Kidney (tissue), 14 donors: ENCODE measurements around the gene HCRTR1. TPM values are rescaled to one million over a fixed set of nuclear protein-coding genes. Genes with fewer than 3 reads are reported as not detected.

ENCODE experiments used
- DNase-seq, 5 donors: peaks; one replicate each; pipeline ENCODE4 v3.0.0-alpha.2; 2013 to 2020
- FAIRE-seq: peaks from 2 replicates; lab custom pipeline; 2012; peaks lifted over from hg19 to GRCh38; lab: Jason Lieb, UNC
- H3K27ac ChIP-seq, 2 donors: one replicate each; pipeline ENCODE4 v1.7.0; 2013; ENCODE audit warnings: low read depth in 2 of 2, low read length in 2 of 2, inconsistent platforms in 1 of 2
- H3K27me3 ChIP-seq: one replicate; pipeline ENCODE4 v1.7.1; 2013; ENCODE audit warnings: low read length, inconsistent platforms; ENCODE audit not compliant: control insufficient read depth, insufficient read depth
- H3K36me3 ChIP-seq, 3 donors: one replicate each; pipeline versions ENCODE4 v1.7.0 to v1.7.1; 2013; ENCODE audit warnings: low read length in 3 of 3, control low read depth in 1 of 3, inconsistent platforms in 1 of 3; ENCODE audit not compliant: insufficient read depth in 3 of 3, control insufficient read depth in 2 of 3
- H3K4me1 ChIP-seq, 3 donors: one replicate each; pipeline versions ENCODE4 v1.7.0 to v1.7.1; 2013; ENCODE audit warnings: low read length in 3 of 3, inconsistent platforms in 1 of 3, low read depth in 1 of 3; ENCODE audit not compliant: control insufficient read depth in 2 of 3, insufficient read depth in 2 of 3
- H3K4me3 ChIP-seq, 3 donors: one replicate each; pipeline versions ENCODE4 v1.7.0 to v1.8.1; 2013; ENCODE audit warnings: low read length in 3 of 3, control low read depth in 1 of 3, inconsistent platforms in 1 of 3
- H3K9ac ChIP-seq, 3 donors: one replicate each; pipeline versions ENCODE4 v1.7.0 to v1.7.1; 2013; ENCODE audit warnings: low read length in 3 of 3, control low read depth in 1 of 3, inconsistent platforms in 1 of 3
- H3K9me3 ChIP-seq, 3 donors: one replicate each; pipeline versions ENCODE4 v1.7.0 to v1.7.1; 2013; ENCODE audit warnings: low read length in 3 of 3, control low read depth in 1 of 3, inconsistent platforms in 1 of 3; ENCODE audit not compliant: control insufficient read depth in 2 of 3, insufficient read depth in 1 of 3
- intact Hi-C: fragments of 100-400 bp; cut with DNase I; formaldehyde crosslinking; loops from one replicate; pipeline ENCODE4 v1.11.1; 2022
- polyA plus RNA-seq: library from polyadenylated mRNA; stranded (reverse); fragments of 350-450 nt; fragmentation: Illumina TruSeq; extraction: RNeasy Lipid Tissue Mini Kit (QIAGEN cat#74804); gene quantifications from one replicate; pipeline ENCODE4 v1.2.3, GENCODE V29; 2014; ENCODE audit warnings: low read depth, low replicate concordance; ENCODE audit not compliant: insufficient read depth
- total RNA-seq: library from RNA; stranded (reverse); fragmentation: NEBNext Ultra II Directional; extraction: Animal tissue kit (Norgen Biotek cat#: 25700); gene quantifications from one replicate; pipeline ENCODE4 v1.2.1, GENCODE V29; 2021
- TF ChIP-seq, protein P1 (sequence below): IDR thresholded peaks from 3 replicates; pipeline ENCODE4 v1.5.1; 2012; ENCODE audit warnings: mild to moderate bottlenecking, moderate library complexity, borderline replicate concordance; ENCODE audit not compliant: insufficient read depth; ENCODE audit errors: extremely low read depth
- donor health status: control.
- donor health status: control.
- donor health status: control.
- donor health status: control.
- donor health status: control.
- donor health status: DM: yes; HTN: yes; CAD: no.
- donor health status: Normal renal cell carcinoma (clear cell type).

The HCRTR1 gene
- total and polyA plus RNA-seq, 2 donors from 2014 or later = 0.35 TPM; not detected in 1

DNA sequence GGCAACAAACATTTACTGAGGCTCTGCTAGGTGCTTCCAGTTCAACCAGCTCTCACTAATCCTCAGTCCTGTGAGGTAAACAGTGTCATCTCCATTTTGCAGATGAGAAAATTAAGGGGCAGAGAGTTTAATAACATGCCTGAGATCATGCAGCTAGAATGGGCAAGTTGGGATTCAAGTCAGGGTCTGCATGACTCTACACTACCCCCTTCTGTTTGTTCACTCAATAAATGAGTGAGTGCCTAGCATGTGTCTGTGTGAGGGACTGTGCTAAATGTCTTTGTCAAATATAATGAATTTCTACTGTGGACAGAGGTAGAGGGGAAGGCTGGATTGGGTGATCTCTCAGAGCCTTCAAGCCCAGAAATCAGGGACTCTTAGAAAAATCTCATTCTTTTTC is 22.7 kb downstream of the HCRTR1 start:
- TF ChIP-seq, protein P1, sequence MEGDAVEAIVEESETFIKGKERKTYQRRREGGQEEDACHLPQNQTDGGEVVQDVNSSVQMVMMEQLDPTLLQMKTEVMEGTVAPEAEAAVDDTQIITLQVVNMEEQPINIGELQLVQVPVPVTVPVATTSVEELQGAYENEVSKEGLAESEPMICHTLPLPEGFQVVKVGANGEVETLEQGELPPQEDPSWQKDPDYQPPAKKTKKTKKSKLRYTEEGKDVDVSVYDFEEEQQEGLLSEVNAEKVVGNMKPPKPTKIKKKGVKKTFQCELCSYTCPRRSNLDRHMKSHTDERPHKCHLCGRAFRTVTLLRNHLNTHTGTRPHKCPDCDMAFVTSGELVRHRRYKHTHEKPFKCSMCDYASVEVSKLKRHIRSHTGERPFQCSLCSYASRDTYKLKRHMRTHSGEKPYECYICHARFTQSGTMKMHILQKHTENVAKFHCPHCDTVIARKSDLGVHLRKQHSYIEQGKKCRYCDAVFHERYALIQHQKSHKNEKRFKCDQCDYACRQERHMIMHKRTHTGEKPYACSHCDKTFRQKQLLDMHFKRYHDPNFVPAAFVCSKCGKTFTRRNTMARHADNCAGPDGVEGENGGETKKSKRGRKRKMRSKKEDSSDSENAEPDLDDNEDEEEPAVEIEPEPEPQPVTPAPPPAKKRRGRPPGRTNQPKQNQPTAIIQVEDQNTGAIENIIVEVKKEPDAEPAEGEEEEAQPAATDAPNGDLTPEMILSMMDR = no peak
- intact Hi-C loops = no loop called here
- peaks cover 4 to 10% (median 7%) of the 10 kb centered on the region in 3 donors for H3K4me1 ChIP-seq

GRCh38 chr1:31640964-31641363 is 23.5 kb downstream of the HCRTR1 start:
- Histone ChIP-seq H3K36me3 (peaks cover 0 to 3% (median 0%) of the 10 kb centered on the region in 3 donors), H3K27ac (no peak overlapping the region), H3K9ac (no peak overlapping the region), H3K27me3 (no peaks in the 10 kb centered on the region), H3K4me3 (no peak overlapping the region), H3K9me3 (no peaks in the 10 kb centered on the region), H3K4me1 (peaks cover 6 to 15% (median 7%) of the 10 kb centered on the region in 3 donors)
- DNase-seq (no peak), FAIRE-seq (no peak)
- TF ChIP-seq, protein P1 = no peak
- intact Hi-C loops = no loop called here

More for the DNA sequence above, 22.7 kb downstream of the HCRTR1 start:
- H3K27ac ChIP-seq = no peak overlapping the region
- DNase-seq (no peak), FAIRE-seq (no peak)
- no peaks in the 10 kb centered on the region for H3K27me3 ChIP-seq
- H3K36me3 ChIP-seq = peaks cover 0 to 3% (median 0%) of the 10 kb centered on the region in 3 donors
- no peak overlapping the region for H3K9ac ChIP-seq
- no peak overlapping the region for H3K4me3 ChIP-seq
- no peaks in the 10 kb centered on the region for H3K9me3 ChIP-seq

GRCh38 chr1:31642366-31642765 is 24.9 kb downstream of the HCRTR1 start:
- DNase-seq (no peak), FAIRE-seq (no peak)
- intact Hi-C loops = no loop called here
- no peak overlapping the region for H3K4me3 ChIP-seq
- H3K27ac ChIP-seq = no peak overlapping the region
- H3K36me3 ChIP-seq = peaks cover 0 to 3% (median 0%) of the 10 kb centered on the region in 3 donors
- H3K27me3 ChIP-seq = no peaks in the 10 kb centered on the region
- H3K9ac ChIP-seq = no peak overlapping the region
- TF ChIP-seq, protein P1 = no peak
- H3K9me3 ChIP-seq = no peaks in the 10 kb centered on the region
- H3K4me1 ChIP-seq = peaks cover 5 to 14% (median 6%) of the 10 kb centered on the region in 3 donors

DNA sequence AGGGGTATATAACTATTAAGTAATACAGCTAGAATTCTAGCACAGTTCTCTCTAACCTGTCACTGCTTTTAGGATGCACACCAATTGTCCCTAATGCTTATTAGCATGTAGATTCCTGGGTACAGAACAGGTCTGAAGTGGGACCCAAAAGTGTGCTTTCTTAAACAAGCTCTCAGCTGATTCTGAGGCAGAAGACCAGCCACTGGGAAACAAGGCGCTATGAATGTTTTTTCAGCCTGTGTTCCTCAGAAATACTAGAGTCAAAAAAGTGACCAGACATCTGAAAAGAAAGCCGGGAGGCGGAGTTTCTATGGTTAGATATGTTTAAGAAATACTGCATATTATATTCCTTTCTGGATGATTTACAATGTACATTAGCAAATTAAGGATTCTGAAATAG is 25.4 kb downstream of the HCRTR1 start:
- FAIRE-seq = no peak

More for the DNA sequence above, 25.4 kb downstream of the HCRTR1 start:
- Histone ChIP-seq H3K27me3 (no peaks in the 10 kb centered on the region), H3K4me1 (peaks cover 5 to 14% (median 6%) of the 10 kb centered on the region in 3 donors), H3K9me3 (no peaks in the 10 kb centered on the region), H3K4me3 (no peak overlapping the region), H3K27ac (no peak overlapping the region), H3K9ac (no peak overlapping the region), H3K36me3 (peaks cover 0 to 3% (median 0%) of the 10 kb centered on the region in 3 donors)
- DNase-seq = no peak
- intact Hi-C loops = no loop called here
- TF ChIP-seq, protein P1 = no peak
